ENCODE results near the gene COLEC11.

DNA sequence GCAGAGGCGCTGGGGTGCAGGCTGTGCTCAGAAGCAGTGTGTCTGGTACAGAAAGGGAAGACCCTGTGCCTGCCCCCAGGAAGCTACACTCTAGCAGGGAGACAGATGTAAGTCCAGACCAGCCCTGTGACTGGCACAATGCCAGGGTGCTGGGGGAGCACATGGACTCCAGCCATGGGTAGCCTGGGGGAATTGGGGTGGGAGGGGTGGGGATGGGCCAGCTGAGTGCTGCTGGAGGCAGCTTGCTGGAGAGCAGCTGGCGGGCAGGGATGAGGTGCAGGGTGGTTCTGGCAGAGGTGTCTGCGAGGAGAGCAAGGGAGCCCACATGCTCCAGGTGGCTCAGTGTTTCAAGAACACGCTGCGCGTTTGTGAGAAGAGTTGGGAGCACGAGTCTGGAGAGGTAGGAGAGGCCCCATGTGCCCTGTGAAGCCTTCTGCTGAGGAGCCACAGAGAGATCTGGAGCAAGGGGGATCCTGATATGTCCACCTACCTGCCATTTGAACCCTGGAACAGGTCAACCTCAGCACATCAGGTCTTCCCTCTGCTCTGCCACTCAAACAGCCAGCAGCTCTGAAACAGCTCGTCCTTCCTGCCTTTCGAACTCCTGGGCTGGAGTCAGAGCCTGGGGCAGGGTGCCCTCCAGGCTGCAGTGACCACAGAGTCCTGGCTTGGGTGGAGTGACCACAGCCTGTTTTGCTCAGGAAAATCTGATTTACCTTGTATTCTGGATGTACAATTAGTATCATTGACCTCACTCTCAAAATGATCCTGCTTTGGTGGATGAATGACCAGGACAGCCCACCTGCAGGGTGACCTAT lies 78.2 kb downstream of the COLEC11 start:
- TF ChIP-seq, protein P1, sequence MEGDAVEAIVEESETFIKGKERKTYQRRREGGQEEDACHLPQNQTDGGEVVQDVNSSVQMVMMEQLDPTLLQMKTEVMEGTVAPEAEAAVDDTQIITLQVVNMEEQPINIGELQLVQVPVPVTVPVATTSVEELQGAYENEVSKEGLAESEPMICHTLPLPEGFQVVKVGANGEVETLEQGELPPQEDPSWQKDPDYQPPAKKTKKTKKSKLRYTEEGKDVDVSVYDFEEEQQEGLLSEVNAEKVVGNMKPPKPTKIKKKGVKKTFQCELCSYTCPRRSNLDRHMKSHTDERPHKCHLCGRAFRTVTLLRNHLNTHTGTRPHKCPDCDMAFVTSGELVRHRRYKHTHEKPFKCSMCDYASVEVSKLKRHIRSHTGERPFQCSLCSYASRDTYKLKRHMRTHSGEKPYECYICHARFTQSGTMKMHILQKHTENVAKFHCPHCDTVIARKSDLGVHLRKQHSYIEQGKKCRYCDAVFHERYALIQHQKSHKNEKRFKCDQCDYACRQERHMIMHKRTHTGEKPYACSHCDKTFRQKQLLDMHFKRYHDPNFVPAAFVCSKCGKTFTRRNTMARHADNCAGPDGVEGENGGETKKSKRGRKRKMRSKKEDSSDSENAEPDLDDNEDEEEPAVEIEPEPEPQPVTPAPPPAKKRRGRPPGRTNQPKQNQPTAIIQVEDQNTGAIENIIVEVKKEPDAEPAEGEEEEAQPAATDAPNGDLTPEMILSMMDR (IDR thresholded peaks at IDR 0.05; ENCODE audit: low read length) = no peak
- TF ChIP-seq EZH2 (IDR thresholded peaks at IDR 0.05; ENCODE audit: borderline replicate concordance, low read length) = no peak

Data from OCI-LY1 (cell line).